ENCODE data around the gene AGAP3. TPM values are rescaled to one million over a fixed set of nuclear protein-coding genes. Genes with fewer than 3 reads are reported as not detected.

AGAP3 gene
- total RNA-seq, 1 experiment from 2014 or later: 126 TPM

GRCh38 chr7:151131592-151132293 is 45.5 kb downstream of the AGAP3 start:
- intact Hi-C loops (cut with micrococcal nuclease): no loop called here
- Histone ChIP-seq H3K4me3 (replicated peaks in 1 of 2; ENCODE audit: low read depth in 1 of 2, low read length in 2 of 2) (no peak overlapping the region), H3K79me2 (ENCODE audit: insufficient read depth, low read length) (no peaks in the 10 kb centered on the region), H3K9me3 (ENCODE audit: control insufficient read depth in 1 of 2, insufficient read depth in 1 of 2, low read depth in 1 of 2, low read length in 2 of 2) (no peaks in the 10 kb centered on the region), H3K27me3 (ENCODE audit: insufficient read depth, low read length) (no peaks in the 10 kb centered on the region), H3K9me2 (ENCODE audit: insufficient read depth) (no peaks in the 10 kb centered on the region), H3K9ac (ENCODE audit: low read length) (no peak overlapping the region), H3K27ac (ENCODE audit: low read depth, low read length) (no peak overlapping the region), H3K36me3 (ENCODE audit: control insufficient read depth in 1 of 2, insufficient read depth in 2 of 2, low read length in 2 of 2) (peaks cover 6 to 28% of the 10 kb centered on the region in 2 experiments; a peak in 3 of 4 replicates), H2AFZ (ENCODE audit: low read depth, low read length, poor library complexity, severe bottlenecking) (no peak overlapping the region), H3K4me2 (ENCODE audit: low read length) (no peak overlapping the region), H3K4me1 (ENCODE audit: control insufficient read depth in 1 of 2, insufficient read depth in 2 of 2, low read length in 2 of 2) (no peaks in the 10 kb centered on the region), H4K20me1 (ENCODE audit: insufficient read depth) (no peaks in the 10 kb centered on the region)
- ChIA-PET RAD21 (ENCODE audit: low non-redundant PET in 1 of 2, low total read pairs in 2 of 2, uncharacterized antibody in 2 of 2, unreplicated experiment in 2 of 2) (no interaction called here), CTCF (no interaction called here), POLR2A (no interaction called here)
- TF ChIP-seq CTCF (IDR thresholded peaks at IDR 0.05 in 2 of 3, conservative IDR thresholded peaks at IDR 0.05 in 1 of 3; ENCODE audit: borderline replicate concordance in 1 of 3, insufficient read depth in 1 of 3, low read depth in 2 of 3, low read length in 2 of 3) (no peak), ZBTB33 (IDR thresholded peaks at IDR 0.05; ENCODE audit: extremely low read depth, insufficient replicate concordance, low read length) (no peak), TCF7L2 (IDR thresholded peaks at IDR 0.05; ENCODE audit: borderline replicate concordance, extremely low read depth, insufficient read depth, insufficient read length) (no peak), POLR2AphosphoS5 (IDR thresholded peaks at IDR 0.05; ENCODE audit: low read depth, low read length) (no peak), ZNF274 (IDR thresholded peaks at IDR 0.05; ENCODE audit: low read depth, low read length) (no peak), JUND (IDR thresholded peaks at IDR 0.05) (no peak), REST (IDR thresholded peaks at IDR 0.05; ENCODE audit: low read depth) (no peak), SP1 (IDR thresholded peaks at IDR 0.05; ENCODE audit: low read depth) (no peak), YY1 (IDR thresholded peaks at IDR 0.05; ENCODE audit: extremely low read depth, insufficient replicate concordance, low read depth, low read length) (no peak), SIN3A (IDR thresholded peaks at IDR 0.05; ENCODE audit: low read depth) (no peak)
- ATAC-seq (no peak), DNase-seq (ENCODE audit: low read depth, low spot score) (no peak)
- no TSS peak for BruUV-seq (replicated peaks)
